Endometrial microvascular endothelial cells (primary cell): ENCODE results near the gene KIF24. TPM values are rescaled to one million over a fixed set of nuclear protein-coding genes. Genes with fewer than 3 reads are reported as not detected.
"Not testable (repeated sequence)": the region's sequence is repeated elsewhere in the genome, so short reads cannot be mapped to it uniquely, and the experiment has no call there.

Source experiments
- in situ Hi-C: cut with HindIII; loops from 2 replicates; pipeline ENCODE4 v1.10.0; 2017; ENCODE audit warnings: low sequenced_read_pairs, low pct_unique_long_range_greater_than_20kb; ENCODE audit errors: inconsistent ontology term
- total RNA-seq: library from RNA; depleted of rRNA; stranded (reverse); fragments of >200 nt; gene quantifications from one replicate; pipeline ENCODE4 v1.2.3, GENCODE V29; 2015; ENCODE audit errors: inconsistent ontology term

KIF24 gene
- total RNA-seq, 1 donor from 2014 or later = 3.7 TPM

DNA sequence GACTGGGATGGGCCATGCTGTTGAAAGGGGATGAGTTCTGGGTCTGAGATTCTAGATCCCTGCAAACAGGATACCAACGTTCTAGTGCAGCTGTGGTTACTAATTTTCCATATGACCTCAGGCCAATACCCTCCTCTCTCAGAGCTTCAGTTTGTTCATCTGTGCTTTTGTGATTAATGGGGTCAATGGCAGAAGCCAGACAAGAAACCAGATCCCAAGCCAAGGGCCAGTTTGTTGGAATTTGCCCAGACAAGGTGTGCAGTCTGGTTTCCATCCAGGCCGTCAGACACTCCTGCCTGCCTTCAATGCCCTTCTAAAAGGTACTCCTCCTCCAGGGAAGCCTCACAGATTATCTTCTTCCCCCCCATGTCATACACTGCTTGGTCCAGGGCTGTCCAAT is 36.2 kb upstream of the KIF24 start:
- in situ Hi-C loops = no loop called here

- in situ Hi-C loops = no loop called here
Measured at GRCh38 chr9:34363619-34364351, 34.7 kb upstream of the KIF24 start.

- in situ Hi-C loops = no loop called here
Measured at GRCh38 chr9:34362614-34363214, 33.6 kb upstream of the KIF24 start.

- in situ Hi-C loops = not testable (repeated sequence)
Measured at GRCh38 chr9:34352957-34353356, 23.9 kb upstream of the KIF24 start.

GRCh38 chr9:34352122-34352652 is 23.1 kb upstream of the KIF24 start:
- in situ Hi-C loops = not testable (repeated sequence)

DNA sequence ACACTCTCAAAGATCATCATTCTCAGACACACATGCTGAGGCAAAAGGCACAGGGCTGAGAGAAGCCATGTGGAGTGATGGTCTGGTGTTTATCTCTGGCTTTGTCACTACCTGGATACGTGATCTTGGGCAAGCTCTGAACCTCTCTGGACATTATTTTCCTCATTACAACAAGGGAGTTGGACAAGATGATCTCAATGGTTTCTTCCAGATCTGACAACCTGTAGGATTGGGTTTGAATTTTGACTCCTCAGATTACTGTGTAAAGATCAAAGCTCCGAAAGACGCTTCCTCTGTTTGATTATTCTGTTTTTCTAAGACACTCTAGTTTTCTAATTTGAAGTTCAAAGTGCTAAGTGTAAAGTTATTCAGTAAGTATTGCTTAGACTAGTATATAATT is 20.3 kb upstream of the KIF24 start:
- in situ Hi-C loops = no loop called here

GRCh38 chr9:34347800-34348158 is 18.7 kb upstream of the KIF24 start:
- in situ Hi-C loops = no loop called here

GRCh38 chr9:34346873-34347799 is 18.1 kb upstream of the KIF24 start:
- in situ Hi-C loops = no loop called here

GRCh38 chr9:34343605-34344004 is 14.5 kb upstream of the KIF24 start:
- in situ Hi-C loops = no loop called here

DNA sequence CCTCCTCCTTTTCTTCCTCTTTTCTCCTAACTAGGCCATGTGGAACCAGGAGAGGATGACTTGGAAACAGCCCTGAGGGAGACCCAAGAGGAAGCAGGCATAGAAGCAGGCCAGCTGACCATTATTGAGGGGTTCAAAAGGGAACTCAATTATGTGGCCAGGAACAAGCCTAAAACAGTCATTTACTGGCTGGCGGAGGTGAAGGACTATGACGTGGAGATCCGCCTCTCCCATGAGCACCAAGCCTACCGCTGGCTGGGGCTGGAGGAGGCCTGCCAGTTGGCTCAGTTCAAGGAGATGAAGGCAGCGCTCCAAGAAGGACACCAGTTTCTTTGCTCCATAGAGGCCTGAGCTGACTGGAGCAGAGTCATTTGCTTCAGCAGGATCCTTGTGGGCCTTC is 14.0 kb upstream of the KIF24 start:
- in situ Hi-C loops = no loop called here

GRCh38 chr9:34341659-34342295 is 12.7 kb upstream of the KIF24 start:
- in situ Hi-C loops = no loop called here

DNA sequence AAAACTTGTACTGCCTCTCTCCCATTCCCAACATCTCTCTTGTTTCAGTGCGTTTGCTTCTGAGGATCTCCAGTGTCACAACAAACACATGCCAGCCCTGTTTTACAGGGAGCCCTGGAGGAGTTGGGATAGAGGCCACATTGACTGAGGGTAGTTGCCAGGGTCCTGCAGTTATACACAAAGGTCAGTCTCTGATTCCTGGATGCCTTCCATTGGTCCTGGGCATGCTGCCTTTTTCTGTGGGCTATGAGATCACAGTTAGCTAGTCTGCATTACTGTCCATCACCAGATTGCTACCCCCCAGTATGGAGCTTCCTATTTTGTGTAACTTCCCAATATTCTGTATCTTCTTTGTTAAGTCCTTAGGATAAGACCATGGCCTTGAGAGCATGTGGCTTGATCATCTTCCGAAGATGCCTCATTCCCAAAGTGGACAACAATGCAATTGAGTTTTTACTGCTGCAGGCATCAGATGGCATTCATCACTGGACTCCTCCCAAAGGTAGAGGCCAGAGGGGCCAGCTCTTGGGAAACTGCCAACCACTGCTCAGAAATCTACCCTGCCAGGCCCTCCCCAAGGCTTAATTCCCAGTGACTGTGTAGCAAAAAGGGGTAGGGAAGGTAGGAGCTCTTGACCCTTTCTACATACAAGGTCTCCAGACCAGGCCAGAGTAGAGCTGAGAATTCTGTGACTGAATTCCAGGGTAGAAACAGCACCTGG is 9.8 kb upstream of the KIF24 start:
- in situ Hi-C loops = no loop called here

DNA sequence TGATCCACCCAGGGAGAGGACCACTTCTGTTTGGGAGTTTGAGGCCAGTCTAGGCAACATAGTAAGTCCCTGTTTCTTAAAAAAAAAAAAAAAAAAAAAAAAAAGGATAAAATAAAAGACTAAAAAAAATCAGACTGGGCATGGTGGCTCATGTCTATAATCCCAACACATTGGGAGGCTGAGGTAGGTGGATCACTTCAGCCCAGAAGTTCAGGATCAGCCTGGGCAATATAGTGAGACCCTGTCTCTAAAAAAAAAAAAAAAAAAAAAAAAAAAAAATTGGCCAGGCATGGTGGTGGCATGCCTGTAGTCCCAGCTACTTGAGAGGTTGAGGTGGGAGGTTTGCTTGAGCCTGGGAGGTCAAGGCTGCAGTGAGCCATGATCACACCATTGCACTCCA is 9.0 kb upstream of the KIF24 start:
- in situ Hi-C loops = not testable (repeated sequence)

DNA sequence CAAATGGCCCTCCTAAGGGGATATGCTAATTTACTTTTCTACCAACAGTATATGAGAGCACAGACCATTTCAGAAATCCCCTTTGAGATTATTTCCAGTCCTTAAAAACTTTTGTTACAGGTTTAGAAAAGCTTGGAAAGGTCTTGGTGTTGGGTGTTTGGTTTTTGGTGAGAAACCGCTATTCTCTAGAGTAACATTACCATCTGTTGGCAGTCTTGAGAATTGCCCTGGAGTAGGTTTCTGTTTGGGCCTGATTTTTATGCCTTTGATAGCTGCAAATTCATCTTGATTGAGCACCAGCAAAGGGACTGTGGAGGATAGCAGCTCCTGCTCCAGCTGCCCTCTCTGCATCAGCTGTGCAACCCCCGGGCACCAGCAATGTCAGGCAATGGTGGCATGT is 8.3 kb upstream of the KIF24 start:
- in situ Hi-C loops = no loop called here

DNA sequence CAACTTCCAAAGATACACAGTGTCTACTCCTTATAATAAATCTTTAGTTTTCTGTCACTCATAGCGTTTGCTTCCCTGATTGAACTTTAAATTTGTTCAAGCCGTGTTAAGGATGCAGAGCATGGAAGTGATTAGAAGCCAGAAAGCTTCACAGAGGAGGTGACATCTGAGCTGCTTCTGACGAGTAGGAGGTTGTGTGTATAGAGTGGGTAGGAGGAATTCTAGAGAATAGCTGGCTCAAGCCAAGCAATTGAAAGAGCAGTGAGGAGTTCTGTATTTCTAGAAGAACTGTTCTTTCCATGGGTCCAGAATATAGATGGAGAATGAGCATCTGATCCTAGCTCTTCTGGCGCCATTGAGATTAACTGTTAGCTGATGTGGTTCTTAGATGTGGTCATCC is 6.3 kb upstream of the KIF24 start:
- in situ Hi-C loops = no loop called here

DNA sequence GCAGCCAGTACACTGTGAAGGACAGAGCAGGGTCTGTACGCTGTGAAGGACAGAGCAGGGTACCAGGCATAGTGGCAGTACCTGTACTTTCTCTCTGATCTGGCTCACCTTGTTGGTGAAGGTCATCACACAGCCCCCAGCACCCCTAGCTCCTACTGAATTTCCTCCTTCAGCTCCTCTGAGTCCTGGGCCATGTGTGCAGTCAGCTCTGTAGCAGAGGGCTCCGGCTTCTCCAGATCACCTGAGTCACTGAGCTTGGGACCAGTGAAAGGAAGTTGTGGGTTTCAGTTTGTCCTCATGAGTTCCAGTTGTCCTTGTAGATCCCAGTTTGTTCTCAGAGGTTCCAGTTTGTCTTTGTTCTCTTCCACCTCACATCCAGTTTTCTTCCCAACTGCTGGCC is 5.8 kb upstream of the KIF24 start:
- in situ Hi-C loops = no loop called here

- in situ Hi-C loops = no loop called here
Measured at GRCh38 chr9:34334337-34334824, 5.3 kb upstream of the KIF24 start.

DNA sequence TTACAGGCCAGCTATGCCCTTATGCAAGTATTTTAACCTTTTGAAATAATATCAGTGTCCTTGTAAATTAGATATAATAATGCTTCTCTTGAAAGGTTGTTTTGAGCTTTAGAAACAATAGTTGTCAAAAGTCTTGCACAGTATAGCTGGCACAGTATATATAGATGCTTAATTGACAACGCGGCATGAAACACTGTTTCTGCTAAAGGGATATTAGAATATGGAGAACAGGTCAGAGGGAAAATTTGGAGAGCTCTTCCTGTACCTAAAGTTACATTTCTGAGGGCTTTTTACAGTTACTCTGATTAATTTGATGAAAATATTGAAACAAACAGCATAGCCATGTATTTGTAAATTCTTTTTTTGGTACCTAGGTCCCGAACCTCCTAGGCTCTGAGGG is 4.8 kb upstream of the KIF24 start:
- in situ Hi-C loops = no loop called here
